HepG2 (cell line): Measurements from ENCODE around the gene CPNE1. TPM values are rescaled to one million over a fixed set of nuclear protein-coding genes. Genes with fewer than 3 reads are reported as not detected.

ENCODE experiments used
- ATF7-NPFF ChIP-seq: sonication (generic); formaldehyde crosslinking; IDR thresholded peaks from 2 replicates; pipeline ENCODE4 v1.8.1; 2023; ENCODE audit warnings: mild to moderate bottlenecking, low read depth, missing genetic modification reagents, moderate library complexity
- ETV5 ChIP-seq: IDR thresholded peaks from 2 replicates; pipeline ENCODE4 v1.6.1; 2018; ENCODE audit warnings: missing biosample characterization, missing genetic modification reagents, inconsistent platforms, borderline replicate concordance
- FOXJ3 ChIP-seq: sonication (generic); formaldehyde crosslinking; IDR thresholded peaks from 2 replicates; pipeline ENCODE4 v1.4.0; 2020; ENCODE audit warnings: missing genetic modification reagents, mild to moderate bottlenecking, borderline replicate concordance
- GTF2F1 ChIP-seq: fragments of 150-350 bp; IDR thresholded peaks from 2 replicates; pipeline ENCODE4 v1.6.1; 2014; ENCODE audit warnings: low read length
- HHEX ChIP-seq: IDR thresholded peaks from 2 replicates; pipeline ENCODE4 v1.6.1; 2016; ENCODE audit warnings: control low read depth
- KDM4B ChIP-seq: sonication (generic); formaldehyde crosslinking; IDR thresholded peaks from 2 replicates; pipeline ENCODE4 v1.4.0; 2020; ENCODE audit warnings: missing genetic modification reagents
- NONO ChIP-seq, 2 experiments: fragments of 450-650 bp in 1 of 2; sonication (generic) in 1 of 2; formaldehyde crosslinking in 1 of 2; IDR thresholded peaks in 1 of 2; conservative IDR thresholded peaks in 1 of 2; 2 replicates each; pipeline versions ENCODE4 v1.6.1 to v1.8.0; 2017 to 2022; ENCODE audit warnings: mild to moderate bottlenecking in 1 of 2, missing genetic modification reagents in 1 of 2, moderate library complexity in 1 of 2
- ONECUT2 ChIP-seq: sonication (generic); formaldehyde crosslinking; IDR thresholded peaks from 2 replicates; pipeline ENCODE4 v1.4.0; 2020; ENCODE audit warnings: missing genetic modification reagents
- PHB2 ChIP-seq: fragments of 450-650 bp; IDR thresholded peaks from 2 replicates; pipeline ENCODE4 v1.6.1; 2018; ENCODE audit not compliant: partially characterized antibody
- RELA ChIP-seq: sonication (generic); formaldehyde crosslinking; IDR thresholded peaks from 2 replicates; pipeline ENCODE4 v1.4.0; 2020; ENCODE audit warnings: missing genetic modification reagents
- RORA ChIP-seq: sonication (generic); formaldehyde crosslinking; IDR thresholded peaks from 2 replicates; pipeline ENCODE4 v1.5.0; 2020; ENCODE audit warnings: mild to moderate bottlenecking, missing genetic modification reagents, moderate library complexity
- SIN3A ChIP-seq: IDR thresholded peaks from 2 replicates; pipeline ENCODE4 v1.6.1; 2011; ENCODE audit warnings: low read depth, mild to moderate bottlenecking, control low read depth, low read length, borderline replicate concordance
- SMAD1 ChIP-seq: sonication (generic); formaldehyde crosslinking; IDR thresholded peaks from 2 replicates; pipeline ENCODE4 v1.4.0; 2020; ENCODE audit warnings: missing genetic modification reagents, low read depth, mild to moderate bottlenecking, borderline replicate concordance
- TBP ChIP-seq: sonication (generic); formaldehyde crosslinking; IDR thresholded peaks from 2 replicates; pipeline ENCODE4 v1.5.0; 2020; ENCODE audit warnings: missing genetic modification reagents
- ZFP82 ChIP-seq: sonication (generic); formaldehyde crosslinking; IDR thresholded peaks from 2 replicates; pipeline ENCODE4 v1.5.1; 2020; ENCODE audit warnings: mild to moderate bottlenecking, missing genetic modification reagents, borderline replicate concordance
- ZMYM3 ChIP-seq: sonication (generic); formaldehyde crosslinking; IDR thresholded peaks from 2 replicates; pipeline ENCODE4 v1.5.1; 2020; ENCODE audit warnings: mild to moderate bottlenecking, missing genetic modification reagents
- ZNF446 ChIP-seq: sonication (generic); formaldehyde crosslinking; IDR thresholded peaks from 2 replicates; pipeline ENCODE4 v1.5.0; 2020; ENCODE audit warnings: mild to moderate bottlenecking, missing genetic modification reagents
- ZNF556 ChIP-seq: sonication (generic); formaldehyde crosslinking; IDR thresholded peaks from 2 replicates; pipeline ENCODE4 v1.4.0; 2020; ENCODE audit warnings: mild to moderate bottlenecking, missing genetic modification reagents, borderline replicate concordance
- ZNF816 ChIP-seq: sonication (generic); formaldehyde crosslinking; IDR thresholded peaks from 2 replicates; pipeline ENCODE4 v1.8.0; 2022; ENCODE audit warnings: missing genetic modification reagents, mild to moderate bottlenecking, borderline replicate concordance
- polyA plus RNA-seq, 8 experiments: library from polyadenylated mRNA; depleted of rRNA in 3 of 8; stranded (reverse) in 7 of 8; unstranded in 1 of 8; fragments of >200 nt; fragmentation: Illumina TruSeq in 4 of 8; extraction: Trizol in 4 of 8; gene quantifications; 2 replicates each; pipeline versions ENCODE4 v1.2.1 to v1.2.3, GENCODE V29; 2011 to 2016; ENCODE audit warnings: low read depth in 4 of 8, missing spikeins in 1 of 8, mixed read lengths in 1 of 8; ENCODE audit not compliant: insufficient read depth in 1 of 8
- total RNA-seq, 5 experiments: library from RNA; depleted of rRNA; stranded (reverse); fragments of >200 nt; fragmentation: Illumina TruSeq; extraction: Trizol; gene quantifications; 2 replicates each; pipeline ENCODE4 v1.2.3, GENCODE V29; 2016; ENCODE audit warnings: low read depth in 1 of 5
- TF ChIP-seq, protein P1 (sequence below): IDR thresholded peaks from 2 replicates; pipeline ENCODE4 v1.6.1; 2012; ENCODE audit warnings: low read depth, low read length, improper control_type of control experiment
- TF ChIP-seq, protein P2 (sequence below): sonication (generic); formaldehyde crosslinking; IDR thresholded peaks from 2 replicates; pipeline ENCODE4 v1.9.0; 2021; ENCODE audit warnings: missing genetic modification reagents, borderline replicate concordance
- TF ChIP-seq, protein P3 (sequence below): sonication (generic); formaldehyde crosslinking; IDR thresholded peaks from 2 replicates; pipeline ENCODE4 v1.4.0; 2020; ENCODE audit warnings: mild to moderate bottlenecking, low read depth, missing genetic modification reagents
- TF ChIP-seq, protein P4 (sequence below): sonication (generic); formaldehyde crosslinking; IDR thresholded peaks from 2 replicates; pipeline ENCODE4 v1.5.1; 2020; ENCODE audit warnings: mild to moderate bottlenecking, missing genetic modification reagents, moderate library complexity

Gene CPNE1
- total and polyA plus RNA-seq, 2 of the 13 experiments (the other 11 are each of a cell fraction or from before 2014, with no cell fraction given) = 408 to 431 TPM

DNA sequence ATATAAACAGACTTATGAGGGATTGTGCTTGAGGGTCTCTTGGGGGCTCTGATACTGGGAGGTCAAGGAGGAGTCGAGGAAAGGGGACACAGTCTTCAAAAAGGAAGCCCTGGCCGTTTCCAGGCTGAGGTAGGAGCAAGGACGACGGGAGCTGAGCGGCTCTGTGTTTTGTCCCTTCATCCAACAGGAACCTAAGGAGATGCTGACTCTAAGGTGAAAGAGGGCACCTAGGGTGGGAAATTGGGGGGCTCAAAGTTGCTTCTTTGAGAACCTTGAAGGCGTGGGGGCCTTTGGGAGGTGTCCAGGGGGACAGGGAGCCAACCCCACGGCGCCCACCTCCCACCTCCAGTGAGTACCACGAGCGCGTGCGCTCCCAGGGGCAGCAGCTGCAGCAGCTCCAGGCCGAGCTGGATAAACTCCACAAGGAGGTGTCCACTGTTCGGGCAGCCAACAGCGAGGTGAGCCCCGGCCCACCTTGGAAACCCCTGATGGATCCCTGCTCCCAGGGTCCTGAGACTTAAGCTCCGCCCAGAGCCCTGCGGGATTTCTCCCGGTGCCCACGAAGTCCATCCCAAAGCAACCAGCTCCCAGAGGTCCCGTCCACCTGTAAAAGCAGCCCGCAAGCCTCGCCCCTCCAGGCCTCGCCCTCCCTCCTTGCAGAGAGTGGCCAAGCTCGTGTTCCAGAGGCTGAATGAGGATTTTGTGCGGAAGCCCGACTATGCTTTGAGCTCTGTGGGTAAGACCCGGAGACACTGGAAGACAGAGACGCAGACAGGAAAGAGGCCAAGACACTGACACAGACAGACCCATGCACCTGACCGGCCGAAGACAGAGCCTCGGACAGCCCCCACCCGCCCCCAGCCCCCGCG lies 46.2 kb downstream of the CPNE1 start (continued):
- TF ChIP-seq, protein P1, sequence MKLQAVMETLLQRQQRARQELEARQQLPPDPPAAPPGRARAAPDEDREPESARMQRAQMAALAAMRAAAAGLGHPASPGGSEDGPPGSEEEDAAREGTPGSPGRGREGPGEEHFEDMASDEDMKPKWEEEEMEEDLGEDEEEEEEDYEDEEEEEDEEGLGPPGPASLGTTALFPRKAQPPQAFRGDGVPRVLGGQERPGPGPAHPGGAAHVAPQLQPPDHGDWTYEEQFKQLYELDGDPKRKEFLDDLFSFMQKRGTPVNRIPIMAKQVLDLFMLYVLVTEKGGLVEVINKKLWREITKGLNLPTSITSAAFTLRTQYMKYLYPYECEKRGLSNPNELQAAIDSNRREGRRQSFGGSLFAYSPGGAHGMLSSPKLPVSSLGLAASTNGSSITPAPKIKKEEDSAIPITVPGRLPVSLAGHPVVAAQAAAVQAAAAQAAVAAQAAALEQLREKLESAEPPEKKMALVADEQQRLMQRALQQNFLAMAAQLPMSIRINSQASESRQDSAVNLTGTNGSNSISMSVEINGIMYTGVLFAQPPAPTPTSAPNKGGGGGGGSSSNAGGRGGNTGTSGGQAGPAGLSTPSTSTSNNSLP = no peak
- TF ChIP-seq NONO (IDR thresholded peaks at IDR 0.05) (no peak), NONO (CRISPR knock-in tag; conservative IDR thresholded peaks at IDR 0.05) (no peak), GTF2F1 (no peak), ZMYM3 (CRISPR knock-in tag) (peak; percentile 27; the same call in 1 of the 2 replicates), ATF7-NPFF (CRISPR knock-in tag) (0 out of 2 replicates have a peak, but pooled peaks have one; percentile 50), SIN3A (0 out of 2 replicates have a peak, but pooled peaks have one; percentile 67), SMAD1 (CRISPR knock-in tag) (no peak), ETV5 (no peak), PHB2 (no peak), ONECUT2 (CRISPR knock-in tag) (no peak), RORA (CRISPR knock-in tag) (no peak), ZNF556 (CRISPR knock-in tag) (no peak), FOXJ3 (no peak), HHEX (CRISPR knock-in tag) (no peak), KDM4B (CRISPR knock-in tag) (no peak), ZNF816 (peak; percentile 77; the same call in 1 of the 2 replicates), TBP (CRISPR knock-in tag) (no peak), ZFP82 (CRISPR knock-in tag) (0 out of 2 replicates have a peak, but pooled peaks have one; percentile 81), RELA (CRISPR knock-in tag) (no peak), ZNF446 (CRISPR knock-in tag) (0 out of 2 replicates have a peak, but pooled peaks have one; percentile 13)
- TF ChIP-seq, protein P2, sequence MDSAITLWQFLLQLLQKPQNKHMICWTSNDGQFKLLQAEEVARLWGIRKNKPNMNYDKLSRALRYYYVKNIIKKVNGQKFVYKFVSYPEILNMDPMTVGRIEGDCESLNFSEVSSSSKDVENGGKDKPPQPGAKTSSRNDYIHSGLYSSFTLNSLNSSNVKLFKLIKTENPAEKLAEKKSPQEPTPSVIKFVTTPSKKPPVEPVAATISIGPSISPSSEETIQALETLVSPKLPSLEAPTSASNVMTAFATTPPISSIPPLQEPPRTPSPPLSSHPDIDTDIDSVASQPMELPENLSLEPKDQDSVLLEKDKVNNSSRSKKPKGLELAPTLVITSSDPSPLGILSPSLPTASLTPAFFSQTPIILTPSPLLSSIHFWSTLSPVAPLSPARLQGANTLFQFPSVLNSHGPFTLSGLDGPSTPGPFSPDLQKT (CRISPR knock-in tag) = no peak
- TF ChIP-seq, protein P3, sequence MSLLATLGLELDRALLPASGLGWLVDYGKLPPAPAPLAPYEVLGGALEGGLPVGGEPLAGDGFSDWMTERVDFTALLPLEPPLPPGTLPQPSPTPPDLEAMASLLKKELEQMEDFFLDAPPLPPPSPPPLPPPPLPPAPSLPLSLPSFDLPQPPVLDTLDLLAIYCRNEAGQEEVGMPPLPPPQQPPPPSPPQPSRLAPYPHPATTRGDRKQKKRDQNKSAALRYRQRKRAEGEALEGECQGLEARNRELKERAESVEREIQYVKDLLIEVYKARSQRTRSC (CRISPR knock-in tag) = 0 out of 2 replicates have a peak, but pooled peaks have one; percentile 36
- TF ChIP-seq, protein P4, sequence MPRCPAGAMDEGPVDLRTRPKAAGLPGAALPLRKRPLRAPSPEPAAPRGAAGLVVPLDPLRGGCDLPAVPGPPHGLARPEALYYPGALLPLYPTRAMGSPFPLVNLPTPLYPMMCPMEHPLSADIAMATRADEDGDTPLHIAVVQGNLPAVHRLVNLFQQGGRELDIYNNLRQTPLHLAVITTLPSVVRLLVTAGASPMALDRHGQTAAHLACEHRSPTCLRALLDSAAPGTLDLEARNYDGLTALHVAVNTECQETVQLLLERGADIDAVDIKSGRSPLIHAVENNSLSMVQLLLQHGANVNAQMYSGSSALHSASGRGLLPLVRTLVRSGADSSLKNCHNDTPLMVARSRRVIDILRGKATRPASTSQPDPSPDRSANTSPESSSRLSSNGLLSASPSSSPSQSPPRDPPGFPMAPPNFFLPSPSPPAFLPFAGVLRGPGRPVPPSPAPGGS (CRISPR knock-in tag) = no peak; the same call in none of the 2 replicates
